T-helper 1 cell (primary cell): ENCODE measurements around the gene NPAS3.

Experiments used
- DNase-seq, 5 donors: peaks; one replicate each; pipeline ENCODE4 v3.0.0-alpha.2; 2012 to 2020

The NPAS3 gene

GRCh38 chr14:33810308-33810707, 871.6 kb downstream of the NPAS3 start:
- DNase-seq = no peak

- DNase-seq = no peak
Observed at GRCh38 chr14:33811721-33812120, 873.0 kb downstream of the NPAS3 start.

- DNase-seq = no peak
Observed at GRCh38 chr14:33812181-33812580, 873.5 kb downstream of the NPAS3 start.

- no peak for DNase-seq
Observed at GRCh38 chr14:33812601-33813000, 873.9 kb downstream of the NPAS3 start.

- DNase-seq = no peak
Observed at GRCh38 chr14:33814010-33814409, 875.3 kb downstream of the NPAS3 start.

GRCh38 chr14:33833706-33834465, 895.2 kb downstream of the NPAS3 start:
- DNase-seq = no peak

GRCh38 chr14:33834466-33835260, 896.0 kb downstream of the NPAS3 start:
- DNase-seq = no peak

- DNase-seq = no peak
Observed at GRCh38 chr14:33835261-33835655, 896.6 kb downstream of the NPAS3 start.

- DNase-seq = no peak
Observed at GRCh38 chr14:33835677-33836076, 897.0 kb downstream of the NPAS3 start.

GRCh38 chr14:33836203-33836899, 897.7 kb downstream of the NPAS3 start:
- no peak for DNase-seq

GRCh38 chr14:33836900-33837577, 898.4 kb downstream of the NPAS3 start:
- no peak for DNase-seq

GRCh38 chr14:33837943-33838683, 899.4 kb downstream of the NPAS3 start:
- DNase-seq = no peak

- DNase-seq = peak in 4 of 5 donors; percentile 14 to 51 (median 30)
Observed at GRCh38 chr14:33839193-33840076, 900.8 kb downstream of the NPAS3 start.

- DNase-seq = no peak
Observed at GRCh38 chr14:33840797-33841196, 902.1 kb downstream of the NPAS3 start.

- DNase-seq = no peak
Observed at GRCh38 chr14:33842299-33842698, 903.6 kb downstream of the NPAS3 start.

GRCh38 chr14:33844118-33844517, 905.4 kb downstream of the NPAS3 start:
- no peak for DNase-seq

GRCh38 chr14:33846100-33846824, 907.6 kb downstream of the NPAS3 start:
- DNase-seq = no peak

GRCh38 chr14:33847066-33847465, 908.4 kb downstream of the NPAS3 start:
- no peak for DNase-seq

- DNase-seq = no peak
Observed at GRCh38 chr14:33848009-33848408, 909.3 kb downstream of the NPAS3 start.

GRCh38 chr14:33848706-33849454, 910.2 kb downstream of the NPAS3 start:
- DNase-seq = peak in 1 of 5 donors; percentile 20
